Hepatocyte (in vitro differentiated cells): ENCODE results near the gene MAIP1.

Experiments used
- EZH2 ChIP-seq: fragments of 200-600 bp; sonication (generic); IDR thresholded peaks from 2 replicates; pipeline ENCODE4 v1.6.1; 2016; ENCODE audit warnings: antibody characterized with exemption, mild to moderate bottlenecking, borderline replicate concordance
- EZH2phosphoT487 ChIP-seq: fragments of 200-600 bp; sonication (generic); IDR thresholded peaks from one replicate; pipeline ENCODE4 v1.6.1; 2018; ENCODE audit warnings: antibody characterized with exemption, mild to moderate bottlenecking, low read depth, moderate library complexity; ENCODE audit not compliant: unreplicated experiment, severe bottlenecking
- TF ChIP-seq, protein P1 (sequence below): fragments of 200-600 bp; sonication (generic); IDR thresholded peaks from 2 replicates; pipeline ENCODE4 v1.5.1; 2016; ENCODE audit warnings: antibody characterized with exemption, mild to moderate bottlenecking; ENCODE audit not compliant: poor library complexity

DNA sequence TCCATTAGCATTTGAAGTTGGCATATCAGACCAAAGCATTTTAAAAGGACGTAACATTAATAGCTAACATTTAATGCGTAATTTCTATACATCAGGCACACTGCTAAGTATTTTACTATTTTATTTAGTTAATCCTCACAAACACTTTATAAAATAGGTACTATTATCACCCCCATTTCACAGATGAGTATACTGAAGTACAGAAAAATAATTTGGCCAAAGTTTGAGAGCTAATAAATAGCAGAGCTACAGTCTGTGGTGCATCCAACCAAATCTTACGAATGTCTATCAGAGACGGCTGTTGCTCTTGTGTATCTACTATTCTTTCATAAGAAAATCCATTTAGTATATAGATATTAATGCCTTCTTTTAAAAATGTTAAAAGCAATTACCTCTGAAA, 12.0 kb upstream of the MAIP1 start:
- TF ChIP-seq, protein P1, sequence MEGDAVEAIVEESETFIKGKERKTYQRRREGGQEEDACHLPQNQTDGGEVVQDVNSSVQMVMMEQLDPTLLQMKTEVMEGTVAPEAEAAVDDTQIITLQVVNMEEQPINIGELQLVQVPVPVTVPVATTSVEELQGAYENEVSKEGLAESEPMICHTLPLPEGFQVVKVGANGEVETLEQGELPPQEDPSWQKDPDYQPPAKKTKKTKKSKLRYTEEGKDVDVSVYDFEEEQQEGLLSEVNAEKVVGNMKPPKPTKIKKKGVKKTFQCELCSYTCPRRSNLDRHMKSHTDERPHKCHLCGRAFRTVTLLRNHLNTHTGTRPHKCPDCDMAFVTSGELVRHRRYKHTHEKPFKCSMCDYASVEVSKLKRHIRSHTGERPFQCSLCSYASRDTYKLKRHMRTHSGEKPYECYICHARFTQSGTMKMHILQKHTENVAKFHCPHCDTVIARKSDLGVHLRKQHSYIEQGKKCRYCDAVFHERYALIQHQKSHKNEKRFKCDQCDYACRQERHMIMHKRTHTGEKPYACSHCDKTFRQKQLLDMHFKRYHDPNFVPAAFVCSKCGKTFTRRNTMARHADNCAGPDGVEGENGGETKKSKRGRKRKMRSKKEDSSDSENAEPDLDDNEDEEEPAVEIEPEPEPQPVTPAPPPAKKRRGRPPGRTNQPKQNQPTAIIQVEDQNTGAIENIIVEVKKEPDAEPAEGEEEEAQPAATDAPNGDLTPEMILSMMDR = no peak
- TF ChIP-seq EZH2 (no peak), EZH2phosphoT487 (no peak)
